ENCODE data around the gene ERC1. TPM values are rescaled to one million over a fixed set of nuclear protein-coding genes. Genes with fewer than 3 reads are reported as not detected.
A peak's percentile ranks its signal among the peaks of the same experiment; 100 is the strongest.

ERC1 gene
- total and polyA plus RNA-seq, 7 donors, result 5.4 to 97.8 (median 34.6) TPM

GRCh38 chr12:1078002-1078401 is 87.0 kb downstream of the ERC1 start:
- no peak for TF ChIP-seq POLR2AphosphoS5 (IDR thresholded peaks at IDR 0.05)
- TF ChIP-seq POLR2A (IDR thresholded peaks at IDR 0.05), result no peak
- no peak for TF ChIP-seq EP300 (IDR thresholded peaks at IDR 0.05)
- TF ChIP-seq CTCF (IDR thresholded peaks at IDR 0.05), result no peak
- no peak overlapping the region for H3K4me3 ChIP-seq
- DNase-seq, result no peak
- no peak overlapping the region for H3K27ac ChIP-seq
- H3K9me3 ChIP-seq, result no peaks in the 10 kb centered on the region
- H3K4me1 ChIP-seq, result peaks cover 0 to 16% (median 12%) of the 10 kb centered on the region in 4 donors
- H3K36me3 ChIP-seq, result no peaks in the 10 kb centered on the region
- intact Hi-C loops (cut with DNase I), result no loop called here
- H3K27me3 ChIP-seq, result no peaks in the 10 kb centered on the region
- WGBS, 2 donors, result 51 to 58% methylated on average over 3 of the region's 3 CpGs

GRCh38 chr12:1080520-1081223 is 89.6 kb downstream of the ERC1 start:
- H3K9me3 ChIP-seq, result no peaks in the 10 kb centered on the region
- no peak overlapping the region for H3K27ac ChIP-seq
- no peak for DNase-seq
- no peak overlapping the region for H3K4me3 ChIP-seq
- intact Hi-C loops (cut with DNase I), result loop anchor here (5.0 kb wide), 1 partner anchor 88 kb away; the partner anchor contains the start of gene ERC1
- H3K4me1 ChIP-seq, result peaks cover 0 to 33% (median 21%) of the 10 kb centered on the region in 4 donors
- TF ChIP-seq CTCF (IDR thresholded peaks at IDR 0.05) (no peak), POLR2AphosphoS5 (IDR thresholded peaks at IDR 0.05) (no peak), POLR2A (IDR thresholded peaks at IDR 0.05) (no peak), EP300 (IDR thresholded peaks at IDR 0.05) (no peak)
- no peaks in the 10 kb centered on the region for H3K36me3 ChIP-seq
- no peaks in the 10 kb centered on the region for H3K27me3 ChIP-seq
- WGBS, 2 donors, result 90% methylated on average over 11 of the region's 11 CpGs

- no peaks in the 10 kb centered on the region for H3K27me3 ChIP-seq
- intact Hi-C loops (cut with DNase I), result loop anchor here (5.0 kb wide), 1 partner anchor 91 kb away; the partner anchor contains the start of gene ERC1
- DNase-seq, result no peak
- no peaks in the 10 kb centered on the region for H3K9me3 ChIP-seq
- peaks cover 0 to 21% (median 9%) of the 10 kb centered on the region in 4 donors for H3K4me1 ChIP-seq
- H3K36me3 ChIP-seq, result no peaks in the 10 kb centered on the region
- H3K4me3 ChIP-seq, result peak overlapping the region; percentile 8 to 34 (median 24)
- WGBS, 2 donors, result 79 to 86% methylated on average over 12 of the region's 12 CpGs
- peak overlapping the region; percentile 51 to 77 (median 72) for H3K27ac ChIP-seq
- TF ChIP-seq POLR2A (IDR thresholded peaks at IDR 0.05) (no peak), EP300 (IDR thresholded peaks at IDR 0.05) (no peak), POLR2AphosphoS5 (IDR thresholded peaks at IDR 0.05) (no peak)
Observed at GRCh38 chr12:1083151-1083888, 92.3 kb downstream of the ERC1 start.

GRCh38 chr12:1083889-1084262 is 92.9 kb downstream of the ERC1 start:
- peaks cover 0 to 21% (median 9%) of the 10 kb centered on the region in 4 donors for H3K4me1 ChIP-seq
- DNase-seq, result no peak
- H3K27me3 ChIP-seq, result no peaks in the 10 kb centered on the region
- 42 to 57% methylated on average over 3 of the region's 3 CpGs for WGBS, 2 donors
- H3K36me3 ChIP-seq, result no peaks in the 10 kb centered on the region
- no peaks in the 10 kb centered on the region for H3K9me3 ChIP-seq
- intact Hi-C loops (cut with DNase I), result loop anchor here (5.0 kb wide), 1 partner anchor 92 kb away; the partner anchor contains the start of gene ERC1
- peak overlapping the region in 3 of 4 donors; percentile 21 to 34 (median 26) for H3K4me3 ChIP-seq
- TF ChIP-seq CTCF (IDR thresholded peaks at IDR 0.05) (no peak), POLR2A (IDR thresholded peaks at IDR 0.05) (no peak), EP300 (IDR thresholded peaks at IDR 0.05) (no peak), POLR2AphosphoS5 (IDR thresholded peaks at IDR 0.05) (no peak)
- peak overlapping the region; percentile 51 to 77 (median 72) for H3K27ac ChIP-seq

- Histone ChIP-seq H3K36me3 (no peaks in the 10 kb centered on the region), H3K27me3 (no peaks in the 10 kb centered on the region), H3K4me3 (no peak overlapping the region), H3K27ac (no peak overlapping the region), H3K4me1 (peaks cover 0 to 13% (median 7%) of the 10 kb centered on the region in 4 donors), H3K9me3 (no peaks in the 10 kb centered on the region)
- DNase-seq, result no peak
- intact Hi-C loops (cut with DNase I), result loop anchor here (5.0 to 10.0 kb wide), 4 partner anchors 104 to 527 kb away; no protein-coding TSS in a partner anchor
- TF ChIP-seq POLR2A (IDR thresholded peaks at IDR 0.05) (no peak), CTCF (IDR thresholded peaks at IDR 0.05) (no peak), POLR2AphosphoS5 (IDR thresholded peaks at IDR 0.05) (no peak), EP300 (IDR thresholded peaks at IDR 0.05) (no peak)
- WGBS, 2 donors, result 74 to 78% methylated on average over 4 of the region's 4 CpGs
Observed at GRCh38 chr12:1091350-1091749, 100.3 kb downstream of the ERC1 start.
